ENCODE measurements around the gene CBFA2T3. TPM values are rescaled to one million over a fixed set of nuclear protein-coding genes. Genes with fewer than 3 reads are reported as not detected.

CBFA2T3 gene
- total and polyA plus RNA-seq, 2 donors, result 11.2 to 19.1 TPM

DNA sequence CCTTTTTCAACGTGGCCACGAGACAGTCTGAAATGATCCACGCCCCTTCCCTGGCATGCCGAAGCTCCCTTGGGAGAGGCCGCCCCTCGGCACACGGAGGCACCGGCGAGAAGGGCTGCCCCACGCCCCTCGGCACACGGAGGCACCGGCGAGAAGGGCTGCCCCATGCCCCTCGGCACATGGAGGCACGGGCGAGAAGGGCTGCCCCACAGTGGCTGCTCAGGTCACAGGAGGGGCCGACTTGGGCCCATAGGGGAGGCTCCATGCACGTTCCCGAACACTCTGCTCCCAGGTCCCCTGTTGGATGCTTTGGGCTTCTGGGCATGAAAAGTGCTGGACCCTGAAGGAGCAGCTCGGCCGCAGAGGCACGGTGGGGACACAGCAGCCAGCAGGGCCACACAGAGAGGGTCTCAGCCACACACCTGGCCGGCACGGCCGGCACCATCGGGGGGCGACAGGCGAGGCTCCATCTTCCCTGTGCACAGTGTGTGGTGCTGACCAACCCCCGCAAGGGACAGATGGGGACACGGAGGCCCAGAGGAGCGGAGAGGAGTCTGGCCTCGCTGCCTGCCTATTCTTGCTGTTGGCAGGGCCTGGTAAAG lies 42.8 kb downstream of the CBFA2T3 start:
- peaks cover 42 to 79% of the 10 kb centered on the region in 2 donors for H3K36me3 ChIP-seq (ENCODE audit: control insufficient read depth in 2 of 2, insufficient read depth in 2 of 2, low read length in 1 of 2)
- peaks cover 33 to 61% of the 10 kb centered on the region in 2 donors for H3K4me1 ChIP-seq (ENCODE audit: control insufficient read depth in 2 of 2, insufficient read depth in 2 of 2, low read length in 2 of 2)
- no peak overlapping the region for H3K4me3 ChIP-seq (ENCODE audit: low read length in 2 of 2)
- no peak for DNase-seq (ENCODE audit: low read depth in 6 of 9, low spot score in 9 of 9)
- H3K27ac ChIP-seq (ENCODE audit: low read depth in 1 of 2, low read length in 1 of 2), result no peak overlapping the region
- H3K9me3 ChIP-seq (ENCODE audit: control insufficient read depth in 2 of 2, insufficient read depth in 1 of 2, low read length in 1 of 2), result peaks cover 0 to 9% of the 10 kb centered on the region in 2 donors
- H3K27me3 ChIP-seq (ENCODE audit: control insufficient read depth in 2 of 2, insufficient read depth in 1 of 2, low read length in 1 of 2), result peaks cover 0 to 12% of the 10 kb centered on the region in 2 donors
- 85% methylated on average over 33 of the region's 33 CpGs for whole genome bisulfite sequencing

DNA sequence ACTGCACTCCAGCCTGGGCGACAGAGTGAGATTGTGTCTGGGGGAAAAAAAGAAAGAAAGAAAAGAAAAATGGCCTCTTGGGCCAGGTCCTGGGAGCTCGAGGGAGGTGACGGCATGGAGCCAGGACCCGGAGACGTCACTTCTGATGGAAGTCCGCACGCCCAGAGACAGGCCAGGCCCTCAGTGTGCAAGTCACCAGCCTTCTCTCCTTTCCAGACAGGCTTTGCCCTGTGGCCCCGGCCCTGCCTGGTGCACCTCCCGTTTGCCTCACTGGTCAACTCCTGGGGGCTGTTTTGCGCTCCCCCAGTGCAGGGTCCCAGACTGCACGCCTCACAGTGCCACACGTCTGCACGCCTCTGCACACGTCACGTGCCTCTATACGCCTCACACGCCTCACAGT lies 44.1 kb downstream of the CBFA2T3 start:
- Histone ChIP-seq H3K27ac (ENCODE audit: low read depth in 1 of 2, low read length in 1 of 2) (no peak overlapping the region), H3K4me3 (ENCODE audit: low read length in 2 of 2) (no peak overlapping the region), H3K27me3 (ENCODE audit: control insufficient read depth in 2 of 2, insufficient read depth in 1 of 2, low read length in 1 of 2) (peaks cover 0 to 3% of the 10 kb centered on the region in 2 donors), H3K9me3 (ENCODE audit: control insufficient read depth in 2 of 2, insufficient read depth in 1 of 2, low read length in 1 of 2) (peaks cover 0 to 4% of the 10 kb centered on the region in 2 donors), H3K4me1 (ENCODE audit: control insufficient read depth in 2 of 2, insufficient read depth in 2 of 2, low read length in 2 of 2) (peaks cover 23 to 61% of the 10 kb centered on the region in 2 donors), H3K36me3 (ENCODE audit: control insufficient read depth in 2 of 2, insufficient read depth in 2 of 2, low read length in 1 of 2) (peaks cover 51 to 79% of the 10 kb centered on the region in 2 donors)
- DNase-seq (ENCODE audit: low read depth in 6 of 9, low spot score in 9 of 9), result no peak
- 97% methylated on average over 17 of the region's 17 CpGs for WGBS

GRCh38 chr16:88931936-88932335 lies 45.1 kb downstream of the CBFA2T3 start:
- H3K4me1 ChIP-seq (ENCODE audit: control insufficient read depth in 2 of 2, insufficient read depth in 2 of 2, low read length in 2 of 2), result peaks cover 16 to 59% of the 10 kb centered on the region in 2 donors
- no peak for DNase-seq (ENCODE audit: low read depth in 6 of 9, low spot score in 9 of 9)
- no peak overlapping the region for H3K27ac ChIP-seq (ENCODE audit: low read depth in 1 of 2, low read length in 1 of 2)
- peaks cover 52 to 79% of the 10 kb centered on the region in 2 donors for H3K36me3 ChIP-seq (ENCODE audit: control insufficient read depth in 2 of 2, insufficient read depth in 2 of 2, low read length in 1 of 2)
- 87% methylated on average over 21 of the region's 21 CpGs for WGBS
- no peaks in the 10 kb centered on the region for H3K27me3 ChIP-seq (ENCODE audit: control insufficient read depth in 2 of 2, insufficient read depth in 1 of 2, low read length in 1 of 2)
- H3K9me3 ChIP-seq (ENCODE audit: control insufficient read depth in 2 of 2, insufficient read depth in 1 of 2, low read length in 1 of 2), result no peaks in the 10 kb centered on the region
- H3K4me3 ChIP-seq (ENCODE audit: low read length in 2 of 2), result no peak overlapping the region

DNA sequence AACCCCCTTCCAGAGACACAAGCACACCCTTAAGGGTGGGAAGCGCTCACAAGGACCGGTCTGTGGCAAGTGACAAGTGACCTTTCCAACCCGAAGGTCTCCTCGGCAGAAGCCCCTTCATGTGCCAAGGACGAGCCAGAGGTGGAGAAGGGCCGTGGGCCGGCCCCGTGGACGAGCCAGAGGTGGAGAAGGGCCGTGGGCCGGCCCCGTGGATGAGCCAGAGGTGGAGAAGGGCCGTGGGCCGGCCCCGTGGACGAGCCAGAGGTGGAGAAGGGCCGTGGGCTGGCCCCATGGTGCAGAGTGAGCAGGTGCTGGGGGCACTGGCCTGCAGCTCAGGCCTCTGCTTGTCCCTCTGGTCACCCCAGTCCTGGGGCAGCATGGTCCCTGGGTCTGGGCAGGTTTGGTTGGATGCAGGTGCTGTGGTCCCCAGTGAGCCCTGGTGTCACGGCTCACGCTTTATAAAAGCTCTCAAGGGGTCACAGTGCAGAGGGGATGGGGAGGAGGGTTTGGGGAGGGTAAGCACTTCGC lies 45.6 kb downstream of the CBFA2T3 start:
- Histone ChIP-seq H3K27ac (ENCODE audit: low read depth in 1 of 2, low read length in 1 of 2) (no peak overlapping the region), H3K4me3 (ENCODE audit: low read length in 2 of 2) (no peak overlapping the region), H3K4me1 (ENCODE audit: control insufficient read depth in 2 of 2, insufficient read depth in 2 of 2, low read length in 2 of 2) (peaks cover 14 to 59% of the 10 kb centered on the region in 2 donors), H3K9me3 (ENCODE audit: control insufficient read depth in 2 of 2, insufficient read depth in 1 of 2, low read length in 1 of 2) (no peaks in the 10 kb centered on the region), H3K36me3 (ENCODE audit: control insufficient read depth in 2 of 2, insufficient read depth in 2 of 2, low read length in 1 of 2) (peaks cover 57 to 79% of the 10 kb centered on the region in 2 donors), H3K27me3 (ENCODE audit: control insufficient read depth in 2 of 2, insufficient read depth in 1 of 2, low read length in 1 of 2) (no peaks in the 10 kb centered on the region)
- DNase-seq (ENCODE audit: low read depth in 6 of 9, low spot score in 9 of 9), result no peak
- WGBS, result 98% methylated on average over 20 of the region's 20 CpGs

GRCh38 chr16:88930716-88931115 lies 46.3 kb downstream of the CBFA2T3 start:
- Histone ChIP-seq H3K27ac (ENCODE audit: low read depth in 1 of 2, low read length in 1 of 2) (no peak overlapping the region), H3K9me3 (ENCODE audit: control insufficient read depth in 2 of 2, insufficient read depth in 1 of 2, low read length in 1 of 2) (no peaks in the 10 kb centered on the region), H3K27me3 (ENCODE audit: control insufficient read depth in 2 of 2, insufficient read depth in 1 of 2, low read length in 1 of 2) (no peaks in the 10 kb centered on the region), H3K4me1 (ENCODE audit: control insufficient read depth in 2 of 2, insufficient read depth in 2 of 2, low read length in 2 of 2) (peaks cover 7 to 58% of the 10 kb centered on the region in 2 donors), H3K4me3 (ENCODE audit: low read length in 2 of 2) (no peak overlapping the region), H3K36me3 (ENCODE audit: control insufficient read depth in 2 of 2, insufficient read depth in 2 of 2, low read length in 1 of 2) (peaks cover 64 to 79% of the 10 kb centered on the region in 2 donors)
- WGBS, result 85% methylated on average over 12 of the region's 12 CpGs
- no peak for DNase-seq (ENCODE audit: low read depth in 6 of 9, low spot score in 9 of 9)

DNA sequence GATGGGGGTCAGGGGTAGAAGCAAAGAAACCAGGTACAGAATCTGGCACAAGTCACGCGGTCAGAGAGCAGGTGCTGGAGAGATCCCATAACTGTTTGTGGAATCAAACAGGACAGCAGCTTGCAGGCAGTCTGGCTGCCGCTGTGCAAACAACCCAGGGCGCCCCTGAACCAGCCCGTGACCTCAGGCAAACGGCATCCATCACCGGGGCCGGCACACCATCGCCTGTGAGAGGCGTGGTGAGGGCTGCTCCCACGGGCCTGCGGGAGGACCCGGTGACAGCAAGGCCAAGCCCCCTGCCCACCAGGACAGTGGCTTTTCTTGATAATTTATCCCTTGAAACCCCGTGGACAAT lies 47.9 kb downstream of the CBFA2T3 start:
- Histone ChIP-seq H3K9me3 (ENCODE audit: control insufficient read depth in 2 of 2, insufficient read depth in 1 of 2, low read length in 1 of 2) (no peaks in the 10 kb centered on the region), H3K4me3 (ENCODE audit: low read length in 2 of 2) (no peak overlapping the region), H3K27me3 (ENCODE audit: control insufficient read depth in 2 of 2, insufficient read depth in 1 of 2, low read length in 1 of 2) (no peaks in the 10 kb centered on the region), H3K4me1 (ENCODE audit: control insufficient read depth in 2 of 2, insufficient read depth in 2 of 2, low read length in 2 of 2) (peaks cover 12 to 65% of the 10 kb centered on the region in 2 donors), H3K27ac (ENCODE audit: low read depth in 1 of 2, low read length in 1 of 2) (no peak overlapping the region), H3K36me3 (ENCODE audit: control insufficient read depth in 2 of 2, insufficient read depth in 2 of 2, low read length in 1 of 2) (peaks cover 70 to 80% of the 10 kb centered on the region in 2 donors)
- no peak for DNase-seq (ENCODE audit: low read depth in 6 of 9, low spot score in 9 of 9)
- 94% methylated on average over 14 of the region's 14 CpGs for WGBS

DNA sequence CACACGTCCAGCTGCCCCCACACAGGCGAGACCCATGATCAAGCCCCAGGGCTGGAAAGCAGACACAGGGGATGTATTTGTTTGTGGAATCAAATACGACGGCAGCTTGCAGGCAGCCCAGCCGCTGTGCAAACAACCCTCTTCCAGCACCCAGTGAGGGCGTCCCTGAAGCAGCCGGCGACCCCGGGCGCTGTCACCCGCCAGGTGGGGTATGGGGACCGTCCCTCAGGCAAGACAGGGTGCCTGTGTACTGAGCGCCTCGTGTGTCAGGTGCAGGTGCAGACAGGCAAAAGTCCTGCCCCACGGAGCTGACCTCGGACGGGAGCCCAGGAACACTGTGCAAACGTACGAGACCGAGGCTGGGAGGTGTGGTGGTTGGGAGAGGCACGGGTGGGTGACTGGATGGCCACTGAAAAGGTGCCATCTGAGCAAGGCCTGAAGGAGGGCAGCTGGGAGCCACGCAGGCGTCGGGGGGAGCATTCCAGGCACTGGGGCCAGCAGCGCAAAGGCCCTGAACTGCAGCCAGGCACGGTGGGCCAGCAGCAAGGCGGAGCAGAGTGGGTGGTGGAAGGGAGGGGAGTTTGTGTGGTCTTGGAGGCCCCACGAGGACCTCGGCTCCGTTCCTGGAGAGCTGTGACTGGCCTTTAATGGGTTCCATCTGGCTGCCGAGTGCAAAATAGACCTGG lies 48.5 kb downstream of the CBFA2T3 start:
- no peaks in the 10 kb centered on the region for H3K27me3 ChIP-seq (ENCODE audit: control insufficient read depth in 2 of 2, insufficient read depth in 1 of 2, low read length in 1 of 2)
- H3K4me1 ChIP-seq (ENCODE audit: control insufficient read depth in 2 of 2, insufficient read depth in 2 of 2, low read length in 2 of 2), result peaks cover 17 to 70% of the 10 kb centered on the region in 2 donors
- H3K9me3 ChIP-seq (ENCODE audit: control insufficient read depth in 2 of 2, insufficient read depth in 1 of 2, low read length in 1 of 2), result no peaks in the 10 kb centered on the region
- WGBS, result 86% methylated on average over 31 of the region's 31 CpGs
- peaks cover 69 to 78% of the 10 kb centered on the region in 2 donors for H3K36me3 ChIP-seq (ENCODE audit: control insufficient read depth in 2 of 2, insufficient read depth in 2 of 2, low read length in 1 of 2)
- peak overlapping the region; percentile 27 to 37 for H3K27ac ChIP-seq (ENCODE audit: low read depth in 1 of 2, low read length in 1 of 2)
- H3K4me3 ChIP-seq (ENCODE audit: low read length in 2 of 2), result no peak overlapping the region
- no peak for DNase-seq (ENCODE audit: low read depth in 6 of 9, low spot score in 9 of 9)

GRCh38 chr16:88927661-88928060 lies 49.3 kb downstream of the CBFA2T3 start:
- 98% methylated on average over 26 of the region's 26 CpGs for WGBS
- Histone ChIP-seq H3K4me3 (ENCODE audit: low read length in 2 of 2) (no peak overlapping the region), H3K27ac (ENCODE audit: low read depth in 1 of 2, low read length in 1 of 2) (no peak overlapping the region), H3K9me3 (ENCODE audit: control insufficient read depth in 2 of 2, insufficient read depth in 1 of 2, low read length in 1 of 2) (no peaks in the 10 kb centered on the region), H3K27me3 (ENCODE audit: control insufficient read depth in 2 of 2, insufficient read depth in 1 of 2, low read length in 1 of 2) (no peaks in the 10 kb centered on the region), H3K36me3 (ENCODE audit: control insufficient read depth in 2 of 2, insufficient read depth in 2 of 2, low read length in 1 of 2) (peaks cover 72 to 83% of the 10 kb centered on the region in 2 donors), H3K4me1 (ENCODE audit: control insufficient read depth in 2 of 2, insufficient read depth in 2 of 2, low read length in 2 of 2) (peaks cover 25 to 79% of the 10 kb centered on the region in 2 donors)
- no peak for DNase-seq (ENCODE audit: low read depth in 6 of 9, low spot score in 9 of 9)

DNA sequence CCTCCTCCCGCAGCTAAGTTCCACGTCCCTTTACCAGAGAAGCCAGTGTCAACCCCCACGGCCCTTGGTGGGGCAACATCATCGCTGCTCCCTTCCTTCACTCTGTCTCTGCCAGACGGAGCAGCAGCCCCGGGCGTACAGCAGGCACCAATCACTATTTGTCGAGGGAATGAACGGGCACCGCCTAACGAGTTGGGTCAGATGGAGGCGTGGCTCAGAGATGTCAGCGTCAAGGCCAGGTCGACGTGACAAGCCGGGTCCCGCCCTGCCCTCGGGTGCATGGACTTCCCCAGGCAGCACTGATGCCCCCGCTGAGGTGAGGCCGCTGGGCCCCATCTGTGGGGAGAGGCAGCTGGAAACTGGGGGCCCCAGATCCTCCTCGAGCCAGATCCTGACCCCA lies 50.0 kb downstream of the CBFA2T3 start:
- DNase-seq (ENCODE audit: low read depth in 6 of 9, low spot score in 9 of 9), result no peak
- WGBS, result 90% methylated on average over 21 of the region's 21 CpGs
- no peak overlapping the region for H3K4me3 ChIP-seq (ENCODE audit: low read length in 2 of 2)
- H3K27me3 ChIP-seq (ENCODE audit: control insufficient read depth in 2 of 2, insufficient read depth in 1 of 2, low read length in 1 of 2), result no peaks in the 10 kb centered on the region
- H3K9me3 ChIP-seq (ENCODE audit: control insufficient read depth in 2 of 2, insufficient read depth in 1 of 2, low read length in 1 of 2), result no peaks in the 10 kb centered on the region
- peaks cover 76 to 84% of the 10 kb centered on the region in 2 donors for H3K36me3 ChIP-seq (ENCODE audit: control insufficient read depth in 2 of 2, insufficient read depth in 2 of 2, low read length in 1 of 2)
- peaks cover 31 to 80% of the 10 kb centered on the region in 2 donors for H3K4me1 ChIP-seq (ENCODE audit: control insufficient read depth in 2 of 2, insufficient read depth in 2 of 2, low read length in 2 of 2)
- no peak overlapping the region for H3K27ac ChIP-seq (ENCODE audit: low read depth in 1 of 2, low read length in 1 of 2)

Measured in thymus (tissue), 11 donors.